ENCODE data around the gene HSPA5. TPM values are rescaled to one million over a fixed set of nuclear protein-coding genes. Genes with fewer than 3 reads are reported as not detected.
"Not testable (repeated sequence)": the region's sequence is repeated elsewhere in the genome, so short reads cannot be mapped to it uniquely, and the experiment has no call there.

HSPA5 gene
- total and polyA plus RNA-seq, 5 donors from 2014 or later: 132 to 167 (median 150) TPM

- not testable (repeated sequence) for H3K27ac ChIP-seq (ENCODE audit: insufficient read depth, low read length, poor library complexity, severe bottlenecking); H3K27me3 ChIP-seq (ENCODE audit: control insufficient read depth, insufficient read depth, low read length); H3K4me3 Mint-ChIP-seq; H3K9me3 ChIP-seq (ENCODE audit: control insufficient read depth in 2 of 2, low read length in 2 of 2); H3K27ac Mint-ChIP-seq; H3K27me3 Mint-ChIP-seq; H3K9me3 Mint-ChIP-seq; H3K4me3 ChIP-seq (ENCODE audit: low read depth, low read length); DNase-seq; ATAC-seq (ENCODE audit: low read depth in 2 of 2)
- Mint-ChIP-seq H3K36me3 (peaks cover 48% of the 10 kb centered on the region), H3K4me1 (peaks cover 27 to 48% (median 38%) of the 10 kb centered on the region in 4 donors)
- peaks cover 33% of the 10 kb centered on the region for H3K4me1 ChIP-seq (ENCODE audit: control insufficient read depth, insufficient read depth, low read length, poor library complexity, severe bottlenecking)
- peaks cover 64% of the 10 kb centered on the region for H3K36me3 ChIP-seq (ENCODE audit: control insufficient read depth, insufficient read depth, low read length)
Measured at GRCh38 chr9:125234099-125234498, 7.0 kb downstream of the HSPA5 start.

- DNase-seq (no peak), ATAC-seq (ENCODE audit: low read depth in 2 of 2) (no peak)
- Histone ChIP-seq H3K27ac (ENCODE audit: insufficient read depth, low read length, poor library complexity, severe bottlenecking) (no peak overlapping the region), H3K4me3 (ENCODE audit: low read depth, low read length) (no peak overlapping the region), H3K9me3 (ENCODE audit: control insufficient read depth in 2 of 2, low read length in 2 of 2) (no peaks in the 10 kb centered on the region), H3K4me1 (ENCODE audit: control insufficient read depth, insufficient read depth, low read length, poor library complexity, severe bottlenecking) (peaks cover 28% of the 10 kb centered on the region), H3K27me3 (ENCODE audit: control insufficient read depth, insufficient read depth, low read length) (no peaks in the 10 kb centered on the region), H3K36me3 (ENCODE audit: control insufficient read depth, insufficient read depth, low read length) (peaks cover 60% of the 10 kb centered on the region)
- Mint-ChIP-seq H3K4me3 (no peak overlapping the region), H3K27me3 (no peaks in the 10 kb centered on the region), H3K9me3 (no peaks in the 10 kb centered on the region), H3K27ac (peak overlapping the region in 1 of 3 donors; percentile 80), H3K4me1 (peaks cover 23 to 44% (median 33%) of the 10 kb centered on the region in 4 donors), H3K36me3 (peaks cover 44% of the 10 kb centered on the region)
Measured at GRCh38 chr9:125233678-125234077, 7.5 kb downstream of the HSPA5 start.

GRCh38 chr9:125227761-125228160, 13.4 kb downstream of the HSPA5 start:
- H3K27me3 Mint-ChIP-seq: no peaks in the 10 kb centered on the region
- no peaks in the 10 kb centered on the region for H3K9me3 Mint-ChIP-seq
- no peaks in the 10 kb centered on the region for H3K27me3 ChIP-seq (ENCODE audit: control insufficient read depth, insufficient read depth, low read length)
- peaks cover 24% of the 10 kb centered on the region for H3K36me3 ChIP-seq (ENCODE audit: control insufficient read depth, insufficient read depth, low read length)
- no peaks in the 10 kb centered on the region for H3K4me1 ChIP-seq (ENCODE audit: control insufficient read depth, insufficient read depth, low read length, poor library complexity, severe bottlenecking)
- DNase-seq: no peak
- no peak for ATAC-seq (ENCODE audit: low read depth in 2 of 2)
- peaks cover 0 to 2% (median 0%) of the 10 kb centered on the region in 4 donors for H3K4me1 Mint-ChIP-seq
- no peak overlapping the region for H3K27ac Mint-ChIP-seq
- H3K36me3 Mint-ChIP-seq: peaks cover 10% of the 10 kb centered on the region
- no peak overlapping the region for H3K4me3 Mint-ChIP-seq
- H3K4me3 ChIP-seq (ENCODE audit: low read depth, low read length): no peak overlapping the region
- no peaks in the 10 kb centered on the region for H3K9me3 ChIP-seq (ENCODE audit: control insufficient read depth in 2 of 2, low read length in 2 of 2)
- no peak overlapping the region for H3K27ac ChIP-seq (ENCODE audit: insufficient read depth, low read length, poor library complexity, severe bottlenecking)

GRCh38 chr9:125224858-125225257, 16.3 kb downstream of the HSPA5 start:
- Mint-ChIP-seq H3K36me3 (peaks cover 11% of the 10 kb centered on the region), H3K27ac (peak overlapping the region in 2 of 3 donors; percentile 20 to 65)
- H3K9me3 Mint-ChIP-seq; H3K27ac ChIP-seq (ENCODE audit: insufficient read depth, low read length, poor library complexity, severe bottlenecking); H3K27me3 ChIP-seq (ENCODE audit: control insufficient read depth, insufficient read depth, low read length); ATAC-seq (ENCODE audit: low read depth in 2 of 2); DNase-seq; H3K4me1 Mint-ChIP-seq; H3K4me3 ChIP-seq (ENCODE audit: low read depth, low read length); H3K9me3 ChIP-seq (ENCODE audit: control insufficient read depth in 2 of 2, low read length in 2 of 2); H3K4me3 Mint-ChIP-seq; H3K4me1 ChIP-seq (ENCODE audit: control insufficient read depth, insufficient read depth, low read length, poor library complexity, severe bottlenecking); H3K27me3 Mint-ChIP-seq: not testable (repeated sequence)
- H3K36me3 ChIP-seq (ENCODE audit: control insufficient read depth, insufficient read depth, low read length): peaks cover 29% of the 10 kb centered on the region

GRCh38 chr9:125218621-125219020, 22.5 kb downstream of the HSPA5 start:
- Histone ChIP-seq H3K9me3 (ENCODE audit: control insufficient read depth in 2 of 2, low read length in 2 of 2) (no peaks in the 10 kb centered on the region), H3K4me3 (ENCODE audit: low read depth, low read length) (no peak overlapping the region), H3K36me3 (ENCODE audit: control insufficient read depth, insufficient read depth, low read length) (peaks cover 27% of the 10 kb centered on the region), H3K27me3 (ENCODE audit: control insufficient read depth, insufficient read depth, low read length) (no peaks in the 10 kb centered on the region), H3K27ac (ENCODE audit: insufficient read depth, low read length, poor library complexity, severe bottlenecking) (no peak overlapping the region), H3K4me1 (ENCODE audit: control insufficient read depth, insufficient read depth, low read length, poor library complexity, severe bottlenecking) (no peaks in the 10 kb centered on the region)
- no peak overlapping the region for H3K27ac Mint-ChIP-seq
- H3K9me3 Mint-ChIP-seq: no peaks in the 10 kb centered on the region
- no peak for DNase-seq
- H3K4me1 Mint-ChIP-seq: peaks cover 0 to 7% (median 0%) of the 10 kb centered on the region in 4 donors
- no peak for ATAC-seq (ENCODE audit: low read depth in 2 of 2)
- H3K36me3 Mint-ChIP-seq: peaks cover 26% of the 10 kb centered on the region
- H3K27me3 Mint-ChIP-seq: no peaks in the 10 kb centered on the region
- H3K4me3 Mint-ChIP-seq: no peak overlapping the region

- no peaks in the 10 kb centered on the region for H3K27me3 ChIP-seq (ENCODE audit: control insufficient read depth, insufficient read depth, low read length)
- H3K9me3 Mint-ChIP-seq: no peaks in the 10 kb centered on the region
- peaks cover 0 to 11% (median 0%) of the 10 kb centered on the region in 4 donors for H3K4me1 Mint-ChIP-seq
- peaks cover 27% of the 10 kb centered on the region for H3K36me3 ChIP-seq (ENCODE audit: control insufficient read depth, insufficient read depth, low read length)
- DNase-seq (no peak), ATAC-seq (ENCODE audit: low read depth in 2 of 2) (no peak)
- no peak overlapping the region for H3K27ac ChIP-seq (ENCODE audit: insufficient read depth, low read length, poor library complexity, severe bottlenecking)
- no peak overlapping the region for H3K4me3 Mint-ChIP-seq
- no peaks in the 10 kb centered on the region for H3K27me3 Mint-ChIP-seq
- no peaks in the 10 kb centered on the region for H3K4me1 ChIP-seq (ENCODE audit: control insufficient read depth, insufficient read depth, low read length, poor library complexity, severe bottlenecking)
- H3K9me3 ChIP-seq (ENCODE audit: control insufficient read depth in 2 of 2, low read length in 2 of 2): no peaks in the 10 kb centered on the region
- peak overlapping the region in 1 of 3 donors; percentile 13 for H3K27ac Mint-ChIP-seq
- H3K4me3 ChIP-seq (ENCODE audit: low read depth, low read length): no peak overlapping the region
- peaks cover 29% of the 10 kb centered on the region for H3K36me3 Mint-ChIP-seq
Measured at GRCh38 chr9:125214186-125214585, 27.0 kb downstream of the HSPA5 start.

- peaks cover 26% of the 10 kb centered on the region for H3K36me3 ChIP-seq (ENCODE audit: control insufficient read depth, insufficient read depth, low read length)
- no peaks in the 10 kb centered on the region for H3K27me3 ChIP-seq (ENCODE audit: control insufficient read depth, insufficient read depth, low read length)
- no peaks in the 10 kb centered on the region for H3K9me3 ChIP-seq (ENCODE audit: control insufficient read depth in 2 of 2, low read length in 2 of 2)
- H3K4me1 ChIP-seq (ENCODE audit: control insufficient read depth, insufficient read depth, low read length, poor library complexity, severe bottlenecking): peaks cover 14% of the 10 kb centered on the region
- no peak overlapping the region for H3K27ac ChIP-seq (ENCODE audit: insufficient read depth, low read length, poor library complexity, severe bottlenecking)
- no peaks in the 10 kb centered on the region for H3K9me3 Mint-ChIP-seq
- peak overlapping the region in 1 of 3 donors; percentile 59 for H3K27ac Mint-ChIP-seq
- DNase-seq (no peak), ATAC-seq (ENCODE audit: low read depth in 2 of 2) (no peak)
- peaks cover 39% of the 10 kb centered on the region for H3K36me3 Mint-ChIP-seq
- H3K27me3 Mint-ChIP-seq: no peaks in the 10 kb centered on the region
- H3K4me1 Mint-ChIP-seq: peaks cover 6 to 28% (median 20%) of the 10 kb centered on the region in 4 donors
- H3K4me3 Mint-ChIP-seq: peak overlapping the region in 2 of 4 donors; percentile 51 to 82
- no peak overlapping the region for H3K4me3 ChIP-seq (ENCODE audit: low read depth, low read length)
Measured at GRCh38 chr9:125204477-125204876, 36.7 kb downstream of the HSPA5 start.

GRCh38 chr9:125202846-125203618, 38.1 kb downstream of the HSPA5 start:
- H3K36me3 Mint-ChIP-seq: peaks cover 31% of the 10 kb centered on the region
- Histone ChIP-seq H3K27ac (ENCODE audit: insufficient read depth, low read length, poor library complexity, severe bottlenecking) (no peak overlapping the region), H3K4me1 (ENCODE audit: control insufficient read depth, insufficient read depth, low read length, poor library complexity, severe bottlenecking) (peaks cover 17% of the 10 kb centered on the region), H3K27me3 (ENCODE audit: control insufficient read depth, insufficient read depth, low read length) (no peaks in the 10 kb centered on the region), H3K4me3 (ENCODE audit: low read depth, low read length) (no peak overlapping the region), H3K36me3 (ENCODE audit: control insufficient read depth, insufficient read depth, low read length) (peaks cover 18% of the 10 kb centered on the region), H3K9me3 (ENCODE audit: control insufficient read depth in 2 of 2, low read length in 2 of 2) (no peaks in the 10 kb centered on the region)
- H3K27ac Mint-ChIP-seq: peak overlapping the region in 2 of 3 donors; percentile 53 to 55
- DNase-seq (no peak), ATAC-seq (ENCODE audit: low read depth in 2 of 2) (no peak)
- no peaks in the 10 kb centered on the region for H3K9me3 Mint-ChIP-seq
- peaks cover 6 to 38% (median 23%) of the 10 kb centered on the region in 4 donors for H3K4me1 Mint-ChIP-seq
- H3K4me3 Mint-ChIP-seq: peak overlapping the region in 2 of 4 donors; percentile 26 to 56
- H3K27me3 Mint-ChIP-seq: peaks cover 4% of the 10 kb centered on the region
